GM21786 (cell line): ENCODE measurements around the gene ADAMTS8.

Experiments used
- ATAC-seq: cut with Tn5 transposase; IDR thresholded peaks from one replicate; pipeline ENCODE4 v1.9.1; 2021; ENCODE audit not compliant: unreplicated experiment

The ADAMTS8 gene

DNA sequence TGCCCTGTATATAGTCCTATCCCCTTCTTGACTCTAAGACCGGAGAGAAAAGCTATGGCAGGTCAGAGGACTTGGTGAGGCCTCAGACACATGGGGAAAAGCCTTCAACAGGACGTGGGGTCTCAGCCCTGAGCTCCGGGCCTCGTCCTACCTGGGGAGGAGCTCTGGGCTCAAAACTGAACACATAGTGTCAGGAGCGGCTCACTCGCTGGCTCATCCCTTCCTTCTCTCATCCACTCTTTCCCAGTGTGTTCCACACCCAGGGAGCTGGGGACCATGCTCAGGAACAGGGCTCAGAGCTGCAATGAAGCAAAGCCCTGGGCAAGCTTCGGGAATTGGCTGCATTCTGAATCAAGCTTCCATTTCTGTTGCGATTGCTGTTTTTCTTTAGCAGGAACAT is 34.5 kb upstream of the ADAMTS8 start:
- no peak for ATAC-seq

DNA sequence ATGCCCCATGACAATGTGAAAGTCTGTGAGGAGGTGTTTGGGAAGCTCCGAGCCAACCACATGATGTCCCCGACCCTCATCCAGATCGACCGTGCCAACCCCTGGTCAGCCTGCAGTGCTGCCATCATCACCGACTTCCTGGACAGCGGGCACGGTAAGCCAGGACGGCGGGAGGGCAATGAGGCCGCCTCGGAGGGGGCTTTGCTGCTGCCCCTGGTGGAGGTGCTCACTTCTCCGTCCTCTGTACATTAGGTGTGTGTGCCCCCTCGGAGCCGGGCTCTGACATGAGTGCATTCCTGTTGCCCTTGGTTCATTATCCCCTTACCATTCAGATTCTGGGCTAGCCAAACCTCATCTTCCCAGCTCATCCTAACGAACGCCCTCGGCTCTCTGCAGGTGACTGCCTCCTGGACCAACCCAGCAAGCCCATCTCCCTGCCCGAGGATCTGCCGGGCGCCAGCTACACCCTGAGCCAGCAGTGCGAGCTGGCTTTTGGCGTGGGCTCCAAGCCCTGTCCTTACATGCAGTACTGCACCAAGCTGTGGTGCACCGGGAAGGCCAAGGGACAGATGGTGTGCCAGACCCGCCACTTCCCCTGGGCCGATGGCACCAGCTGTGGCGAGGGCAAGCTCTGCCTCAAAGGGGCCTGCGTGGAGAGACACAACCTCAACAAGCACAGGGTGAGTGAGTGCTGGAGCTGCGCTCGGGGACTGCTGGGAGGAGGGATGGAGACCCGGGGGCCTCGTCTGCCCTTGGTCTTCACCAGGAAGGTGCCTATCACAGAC is 33.9 kb upstream of the ADAMTS8 start:
- no peak for ATAC-seq

DNA sequence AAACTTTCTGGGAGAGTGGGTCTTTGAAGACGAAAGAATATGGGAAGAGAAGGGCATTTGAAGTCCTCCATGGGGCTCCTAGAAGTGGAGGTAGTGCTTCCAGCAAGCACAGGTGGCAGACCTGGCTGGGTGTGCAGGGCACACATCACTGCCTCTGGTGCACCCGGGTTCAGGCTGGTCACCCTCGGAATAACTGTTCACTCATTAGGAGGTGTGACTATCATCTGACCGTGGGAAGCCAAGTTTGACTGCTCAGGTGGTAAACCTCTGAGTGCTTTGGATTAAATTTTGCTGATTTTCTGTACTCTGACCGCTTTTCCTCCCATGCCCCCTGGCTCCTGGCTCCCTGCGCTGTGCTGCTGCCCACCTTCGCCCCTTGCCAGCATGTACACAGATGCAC is 31.1 kb upstream of the ADAMTS8 start:
- ATAC-seq, result no peak

DNA sequence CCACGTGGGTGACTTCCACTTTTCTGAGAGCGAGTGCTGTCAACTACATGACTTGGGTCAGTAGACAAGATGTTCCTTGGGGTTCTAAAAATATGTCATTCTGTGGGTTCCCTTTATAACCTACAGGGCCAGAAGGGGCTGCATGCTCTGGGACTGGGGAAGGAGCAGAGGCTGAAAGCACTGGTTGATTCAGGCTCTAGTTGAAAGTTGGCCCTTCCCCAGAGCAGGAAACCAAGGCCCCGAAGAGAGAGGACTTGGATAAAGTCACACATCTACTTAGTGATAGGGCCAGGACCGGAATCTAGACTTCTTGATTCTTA is 30.0 kb upstream of the ADAMTS8 start:
- no peak for ATAC-seq

DNA sequence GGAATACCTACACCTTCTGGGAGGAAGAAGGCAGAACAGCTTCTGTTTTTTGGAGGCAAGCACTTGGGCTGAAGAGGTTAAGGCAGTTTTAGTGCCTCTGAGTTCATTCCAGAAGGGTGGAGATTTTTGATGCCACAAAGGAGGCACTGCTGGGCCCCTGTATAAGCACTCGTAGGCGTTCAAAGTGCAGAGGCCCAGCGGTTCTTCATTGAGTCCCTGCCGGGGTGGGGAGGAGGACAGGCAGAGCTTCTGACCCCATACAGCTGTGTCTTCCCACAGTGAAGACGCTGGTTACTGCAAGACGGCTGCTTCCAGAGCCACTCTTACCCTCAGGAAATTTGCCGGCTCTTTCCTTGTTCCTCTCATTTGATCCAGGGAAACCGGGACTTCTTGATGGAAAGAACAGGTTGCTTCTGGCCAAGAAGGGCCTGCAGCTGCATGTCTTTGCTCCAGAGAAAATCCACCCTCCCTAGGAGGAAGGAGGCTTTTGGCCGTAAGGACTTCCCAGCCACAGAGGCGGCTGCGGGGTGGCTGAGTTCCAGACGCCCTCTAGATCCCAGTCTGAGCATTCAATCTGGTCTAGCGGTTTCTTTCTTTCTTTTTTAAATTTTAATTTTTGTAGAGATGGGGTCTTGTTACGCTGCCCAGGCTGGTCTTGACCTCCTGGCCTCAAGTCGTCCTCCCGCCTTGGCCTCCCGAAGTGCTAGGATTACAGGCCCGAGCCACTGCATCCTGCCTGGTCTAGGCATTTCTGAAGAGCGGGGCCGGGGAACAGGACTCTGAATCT is 29.4 kb upstream of the ADAMTS8 start:
- ATAC-seq, result no peak

DNA sequence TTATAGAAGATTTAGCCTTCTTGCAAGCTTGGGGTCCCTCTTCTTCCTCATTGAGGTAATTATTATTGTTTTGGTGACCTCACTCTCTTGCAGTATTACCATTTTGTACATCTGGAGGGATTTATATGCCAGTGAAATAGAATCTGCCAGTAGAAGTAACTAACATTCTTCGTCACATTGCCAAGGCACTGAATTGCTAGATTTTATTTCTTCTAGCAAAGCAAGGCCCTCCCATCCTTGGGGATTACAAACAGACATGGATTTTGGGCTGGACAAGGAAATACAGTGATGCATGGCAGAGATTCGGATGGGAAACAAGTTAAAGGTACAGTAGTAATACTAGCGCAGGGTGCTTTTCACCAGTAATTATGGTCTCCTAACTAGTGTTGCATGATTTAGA is 27.9 kb upstream of the ADAMTS8 start:
- no peak for ATAC-seq

DNA sequence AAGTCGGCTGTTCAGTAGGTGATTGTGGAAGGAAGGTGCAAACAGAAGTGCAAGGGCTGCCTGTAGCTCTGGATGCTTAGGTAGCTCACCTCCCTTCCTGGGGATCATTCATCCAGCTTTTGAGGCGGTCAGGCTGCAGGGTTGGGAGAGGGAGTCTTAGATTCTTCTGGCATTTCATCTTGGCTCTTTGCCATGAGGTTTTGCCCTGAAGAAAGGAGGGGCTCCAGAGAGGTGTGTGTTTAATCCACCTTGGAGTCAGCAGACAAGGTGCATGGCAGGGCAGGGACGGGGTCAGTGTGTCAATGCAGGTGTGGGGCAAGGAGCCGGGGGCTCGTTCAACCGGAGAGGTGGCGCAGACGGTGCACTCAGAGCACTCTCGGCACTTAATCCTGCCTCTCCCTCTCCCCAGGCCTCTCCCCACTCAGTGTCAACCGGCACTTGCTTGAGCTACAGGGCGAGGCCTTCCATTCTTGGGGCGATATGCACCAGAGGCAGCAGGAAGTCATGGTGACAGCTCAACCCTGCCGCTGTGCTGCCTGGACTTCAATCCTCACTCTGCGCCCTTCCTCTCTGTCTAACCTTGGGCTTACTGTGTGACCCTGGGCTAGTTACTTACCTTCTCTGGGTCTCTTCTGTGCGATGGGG is 27.2 kb upstream of the ADAMTS8 start:
- ATAC-seq, result no peak

DNA sequence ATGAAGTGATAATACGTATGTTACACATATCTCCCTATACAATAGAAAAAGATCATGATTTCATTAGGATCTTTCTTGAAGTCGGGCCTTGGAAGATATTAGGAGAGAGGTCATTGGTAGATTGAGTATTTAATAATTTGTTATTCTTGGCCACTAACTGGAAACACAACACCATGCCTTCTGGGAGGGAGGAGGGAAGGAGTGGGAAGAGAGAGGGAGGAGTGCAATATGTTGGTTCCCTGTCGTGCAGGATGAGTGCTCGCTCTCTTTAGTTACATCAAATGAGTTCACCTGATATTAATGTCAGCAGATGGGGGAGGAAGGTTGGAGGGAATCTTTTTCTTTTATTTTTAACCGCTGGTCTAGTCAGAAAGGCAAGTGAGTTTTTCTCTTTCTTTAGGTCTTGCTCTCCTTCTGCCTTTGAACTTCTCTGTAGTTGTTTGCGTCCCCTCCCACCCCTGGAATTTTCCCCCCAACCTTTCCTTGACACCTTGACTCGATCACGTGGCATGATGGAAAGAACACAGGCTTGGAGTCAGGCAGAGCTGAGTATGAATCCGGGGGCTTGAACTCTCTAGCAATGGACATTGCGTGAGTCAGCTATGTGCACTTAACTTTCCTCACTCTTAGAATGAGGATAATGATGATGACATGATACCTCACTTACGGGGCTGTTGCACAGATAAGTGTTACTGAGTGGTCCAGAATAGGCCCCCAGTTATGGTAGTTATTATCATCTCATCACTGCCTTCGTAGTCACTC is 26.3 kb upstream of the ADAMTS8 start:
- no peak for ATAC-seq

DNA sequence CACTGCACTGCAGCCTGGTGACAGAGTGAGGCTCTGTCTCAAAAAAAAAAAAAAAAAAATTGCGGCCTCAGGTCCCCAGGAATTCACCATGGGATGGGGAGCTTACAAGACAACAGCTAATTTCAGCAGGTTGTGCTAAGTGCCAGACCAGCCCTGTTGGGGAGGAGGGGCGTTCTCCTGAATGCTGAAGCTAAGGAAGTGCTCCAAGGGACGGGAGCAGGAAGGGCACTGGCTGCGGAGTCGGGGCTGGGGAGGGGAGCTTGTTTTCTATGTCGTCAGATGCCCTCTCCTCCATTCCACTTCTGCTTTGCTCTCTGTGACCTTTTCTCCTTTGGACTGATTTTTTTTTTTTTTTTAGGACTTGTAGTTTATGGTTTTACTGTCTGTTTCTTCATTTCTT is 24.5 kb upstream of the ADAMTS8 start:
- no peak for ATAC-seq

DNA sequence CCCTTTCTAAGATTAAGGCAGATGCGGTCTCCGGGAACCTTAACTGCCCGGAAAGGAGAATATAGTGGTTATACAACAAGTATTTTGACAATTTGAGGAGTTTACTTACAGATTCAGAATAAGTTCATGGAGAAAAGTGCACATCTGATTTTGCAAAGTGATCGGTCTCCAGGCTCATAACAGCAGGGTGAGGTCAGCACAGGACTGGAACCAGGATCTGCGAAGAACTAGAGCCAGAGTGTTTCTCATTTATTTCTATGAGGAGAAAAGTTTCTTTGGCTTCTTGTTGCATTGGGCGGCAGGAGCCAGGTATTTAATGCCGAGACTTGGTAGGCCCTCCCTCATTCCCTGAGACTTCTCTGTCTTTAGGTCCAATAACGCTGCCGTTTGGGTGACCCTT is 23.8 kb upstream of the ADAMTS8 start:
- ATAC-seq, result no peak

DNA sequence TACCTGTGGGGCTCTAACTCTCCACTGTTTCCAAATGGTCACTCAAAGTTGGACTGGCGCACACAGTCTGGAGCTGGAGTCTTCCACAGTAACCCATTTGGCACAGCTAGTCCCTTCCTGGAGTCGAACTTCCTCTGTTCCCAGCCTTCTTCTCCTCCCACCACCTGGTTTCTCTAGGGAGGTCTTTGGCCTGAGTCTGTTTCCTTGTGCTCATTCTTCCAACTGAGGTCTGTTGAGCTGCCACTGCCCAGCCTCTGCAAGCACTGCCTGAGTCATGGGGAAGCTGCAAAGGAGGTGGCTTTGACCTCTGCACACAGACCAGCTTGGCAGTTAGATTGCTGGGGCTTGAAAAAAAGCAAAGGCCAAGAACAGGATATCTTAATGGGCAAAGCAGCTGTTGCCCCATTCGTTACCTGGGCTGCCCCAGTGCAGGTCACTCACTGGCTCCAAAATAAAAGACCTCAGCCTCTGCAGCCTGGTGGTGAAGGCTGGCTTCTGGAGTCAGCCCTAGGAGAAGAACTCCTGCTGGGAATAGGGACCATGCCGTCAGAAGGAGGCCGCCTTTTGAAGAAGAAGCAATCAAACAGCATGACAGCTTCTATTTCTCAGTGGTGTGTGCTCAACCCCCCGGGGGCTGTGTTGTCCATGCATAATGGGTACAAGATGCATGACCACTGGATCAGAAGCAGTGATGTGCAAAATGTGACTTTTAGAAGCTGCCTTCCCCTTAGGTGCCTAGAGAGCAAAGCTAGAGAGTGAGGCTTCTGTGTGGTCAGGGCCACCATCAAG is 23.0 kb upstream of the ADAMTS8 start:
- no peak for ATAC-seq

DNA sequence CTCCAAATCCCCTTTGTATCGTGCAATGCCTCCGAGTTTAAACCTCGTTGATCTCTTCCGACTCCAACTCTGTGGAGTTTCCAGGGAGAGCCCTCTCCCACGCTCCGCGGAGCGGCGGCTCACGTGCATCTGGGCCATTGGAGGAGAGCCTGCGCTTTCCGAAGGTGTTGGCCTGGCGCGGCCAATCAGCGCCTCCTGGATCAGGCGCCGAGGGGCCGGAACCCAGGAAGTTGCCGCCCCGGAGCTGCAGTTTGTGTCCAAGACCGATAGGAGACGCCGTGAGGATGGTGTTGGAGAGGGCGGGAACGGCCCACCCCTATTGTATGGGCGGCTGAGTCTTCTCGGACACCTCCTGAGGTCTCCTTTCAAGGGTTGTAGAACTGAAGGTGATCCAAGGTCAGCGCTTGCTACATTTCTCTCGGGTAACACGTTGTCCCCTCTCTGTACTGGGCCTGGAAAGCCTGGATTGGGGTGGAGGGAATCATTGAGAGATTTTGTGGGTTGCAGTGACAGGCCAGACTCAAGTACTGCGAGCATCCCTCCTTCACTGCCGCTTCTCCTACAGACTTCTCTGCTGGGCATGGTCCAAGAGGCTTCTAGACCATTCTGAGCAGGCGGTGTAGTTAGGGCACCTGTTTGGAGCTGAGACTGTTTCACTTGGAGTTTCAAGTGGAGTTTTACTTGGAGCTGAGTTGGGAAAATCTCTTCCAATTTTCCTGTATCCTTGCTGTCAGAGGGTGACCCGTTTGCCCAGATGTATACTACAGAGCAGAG is 21.8 kb upstream of the ADAMTS8 start:
- ATAC-seq, result no peak

DNA sequence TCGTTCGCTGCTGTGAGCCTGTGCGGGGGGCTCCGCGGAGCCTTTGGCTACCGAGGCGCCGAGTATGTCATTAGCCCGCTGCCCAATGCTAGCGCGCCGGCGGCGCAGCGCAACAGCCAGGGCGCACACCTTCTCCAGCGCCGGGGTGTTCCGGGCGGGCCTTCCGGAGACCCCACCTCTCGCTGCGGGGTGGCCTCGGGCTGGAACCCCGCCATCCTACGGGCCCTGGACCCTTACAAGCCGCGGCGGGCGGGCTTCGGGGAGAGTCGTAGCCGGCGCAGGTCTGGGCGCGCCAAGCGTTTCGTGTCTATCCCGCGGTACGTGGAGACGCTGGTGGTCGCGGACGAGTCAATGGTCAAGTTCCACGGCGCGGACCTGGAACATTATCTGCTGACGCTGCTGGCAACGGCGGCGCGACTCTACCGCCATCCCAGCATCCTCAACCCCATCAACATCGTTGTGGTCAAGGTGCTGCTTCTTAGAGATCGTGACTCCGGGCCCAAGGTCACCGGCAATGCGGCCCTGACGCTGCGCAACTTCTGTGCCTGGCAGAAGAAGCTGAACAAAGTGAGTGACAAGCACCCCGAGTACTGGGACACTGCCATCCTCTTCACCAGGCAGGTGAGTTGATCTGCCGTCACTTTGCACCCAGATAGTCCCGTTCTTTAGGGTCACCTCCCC is 21.0 kb upstream of the ADAMTS8 start:
- ATAC-seq, result no peak

DNA sequence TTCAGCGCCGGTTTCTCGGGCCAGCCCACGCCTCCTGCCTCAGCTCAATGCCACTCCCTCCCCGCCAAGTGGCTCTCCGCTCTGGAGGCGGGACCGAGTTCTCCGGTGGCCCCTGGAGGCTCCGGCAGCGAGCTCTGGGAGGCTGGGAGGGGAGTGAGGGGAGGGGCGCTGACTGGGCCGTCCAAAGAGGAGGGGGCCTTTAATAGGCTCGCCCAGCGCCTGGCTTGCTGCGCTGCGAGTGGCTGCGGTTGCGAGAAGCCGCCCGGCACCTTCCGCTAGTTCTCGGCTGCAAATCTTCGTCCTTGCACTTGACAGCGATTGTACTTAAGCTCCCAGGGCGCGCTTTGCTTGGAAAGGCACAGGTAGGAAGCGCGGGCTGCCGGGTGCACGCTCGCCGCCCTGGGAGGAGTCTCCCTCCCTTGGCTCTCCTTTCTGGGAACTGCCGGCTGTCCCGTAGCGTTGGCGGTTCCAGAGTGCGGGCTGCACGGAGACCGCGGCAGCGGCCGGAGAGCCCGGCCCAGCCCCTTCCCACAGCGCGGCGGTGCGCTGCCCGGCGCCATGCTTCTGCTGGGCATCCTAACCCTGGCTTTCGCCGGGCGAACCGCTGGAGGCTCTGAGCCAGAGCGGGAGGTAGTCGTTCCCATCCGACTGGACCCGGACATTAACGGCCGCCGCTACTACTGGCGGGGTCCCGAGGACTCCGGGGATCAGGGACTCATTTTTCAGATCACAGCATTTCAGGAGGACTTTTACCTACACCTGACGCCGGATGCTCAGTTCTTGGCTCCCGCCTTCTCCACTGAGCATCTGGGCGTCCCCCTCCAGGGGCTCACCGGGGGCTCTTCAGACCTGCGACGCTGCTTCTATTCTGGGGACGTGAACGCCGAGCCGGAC is 20.3 kb upstream of the ADAMTS8 start, which contains the start of gene ADAMTS15:
TSS of gene ADAMTS15 (plus strand) at position 230 of the 894 bp plus-strand sequence. CDS start at position 559, 329 bp downstream.
- no peak for ATAC-seq

DNA sequence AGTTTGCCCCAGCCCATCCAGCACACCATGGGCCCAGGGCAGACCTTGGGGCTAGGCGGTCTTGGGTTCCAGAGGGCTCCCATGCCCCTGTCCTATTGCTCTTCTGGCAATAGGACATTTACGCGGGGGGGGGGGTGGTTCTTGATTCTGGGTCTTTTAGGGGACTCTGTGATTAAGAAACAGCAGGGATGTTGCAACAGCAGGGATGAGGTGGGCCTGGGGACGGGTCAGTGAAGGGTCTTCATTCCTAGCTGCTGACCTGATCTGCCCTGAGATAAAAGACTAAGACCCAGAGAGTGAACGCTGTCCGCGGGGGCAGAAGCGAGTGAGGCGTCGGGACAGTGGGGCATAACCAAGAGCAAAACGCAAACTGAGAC is 19.6 kb upstream of the ADAMTS8 start:
- ATAC-seq, result no peak

DNA sequence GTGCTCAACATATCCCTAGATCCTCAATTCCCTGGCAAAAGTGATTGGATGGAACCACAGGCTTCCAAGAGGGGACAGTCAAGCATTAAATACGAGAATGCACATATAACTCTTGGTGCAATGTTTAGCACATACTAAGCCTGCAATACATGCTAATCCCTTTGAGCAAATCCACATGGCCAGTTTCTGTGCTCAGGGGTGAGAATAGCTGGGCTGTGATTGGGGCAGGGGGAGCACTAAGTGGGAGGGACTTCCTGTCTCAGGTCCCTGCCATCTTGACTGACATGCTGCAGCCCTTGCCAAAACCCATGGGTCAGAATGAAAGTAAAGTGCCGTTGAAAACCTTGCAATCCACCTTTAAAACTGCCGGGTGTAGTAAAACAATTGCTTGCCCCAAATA is 17.4 kb upstream of the ADAMTS8 start:
- no peak for ATAC-seq

DNA sequence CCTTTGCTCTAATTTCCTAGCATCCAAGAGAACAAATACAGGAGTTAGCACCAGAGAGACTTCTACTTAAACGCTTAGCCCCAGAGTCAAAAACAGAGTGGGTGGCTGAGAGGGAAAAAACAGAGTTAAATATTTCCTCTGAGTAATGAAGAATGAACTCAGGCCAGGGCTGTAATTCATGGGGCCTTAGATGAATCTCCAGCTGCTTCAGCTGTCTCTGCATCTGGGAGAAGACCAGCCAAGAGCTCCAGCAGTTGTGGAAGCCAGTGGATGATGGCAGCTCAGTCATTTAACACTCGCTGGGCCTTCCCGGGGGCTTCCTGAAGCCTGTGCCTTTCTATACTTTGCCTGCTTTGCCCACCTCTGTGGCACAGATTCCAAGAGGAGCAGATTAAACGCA is 14.3 kb upstream of the ADAMTS8 start:
- ATAC-seq, result no peak

DNA sequence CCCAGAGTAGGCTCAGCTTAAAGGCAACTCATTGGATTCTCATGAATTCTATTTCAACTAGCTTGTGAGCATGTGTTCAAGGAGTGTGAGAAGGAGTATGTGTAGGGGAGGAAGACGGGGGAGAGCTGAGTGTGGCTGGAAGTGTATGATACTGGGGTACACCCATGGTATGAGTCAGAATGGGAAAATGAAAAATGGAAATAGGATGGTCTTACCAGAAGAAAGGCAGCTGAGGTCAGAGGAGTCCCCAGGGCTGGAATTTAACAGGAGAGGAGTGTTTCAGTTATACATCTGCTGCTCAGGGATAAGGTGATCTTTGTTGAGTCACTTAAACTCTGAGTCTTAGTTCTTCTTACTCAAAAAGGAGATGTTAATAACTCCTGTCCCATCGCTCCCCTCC is 13.3 kb upstream of the ADAMTS8 start:
- ATAC-seq, result no peak
